Karpas-422 (cell line): ENCODE results near the gene ATP13A5. TPM values are rescaled to one million over a fixed set of nuclear protein-coding genes. Genes with fewer than 3 reads are reported as not detected.

Experiments
- DNase-seq: peaks from one replicate; pipeline ENCODE4 v3.0.0-alpha.2; 2015
- H2AFZ ChIP-seq: fragments of 200-600 bp; sonication (generic); 2 replicates; pipeline ENCODE4 v1.6.1; 2014; ENCODE audit warnings: antibody characterized with exemption, low read length, mixed read lengths
- H3K27ac ChIP-seq: fragments of 200-600 bp; sonication (generic); 2 replicates; pipeline ENCODE4 v1.5.1; 2014; ENCODE audit warnings: mild to moderate bottlenecking, low read length, moderate library complexity
- H3K27me3 ChIP-seq: fragments of 200-600 bp; sonication (generic); 2 replicates; pipeline ENCODE4 v1.6.1; 2014; ENCODE audit warnings: low read length, mixed read lengths
- H3K36me3 ChIP-seq: fragments of 200-600 bp; sonication (generic); 2 replicates; pipeline ENCODE4 v1.6.1; 2014; ENCODE audit warnings: low read length, mixed read lengths; ENCODE audit not compliant: insufficient read depth
- H3K4me1 ChIP-seq: fragments of 200-600 bp; sonication (generic); 2 replicates; pipeline ENCODE4 v1.6.1; 2014; ENCODE audit warnings: mild to moderate bottlenecking, low read length, mixed read lengths
- H3K4me2 ChIP-seq: fragments of 200-600 bp; sonication (generic); 2 replicates; pipeline ENCODE4 v1.6.1; 2014; ENCODE audit warnings: low read length, low read depth, mild to moderate bottlenecking; ENCODE audit not compliant: poor library complexity, severe bottlenecking
- H3K4me3 ChIP-seq: fragments of 200-600 bp; sonication (generic); 2 replicates; pipeline ENCODE4 v1.5.1; 2014; ENCODE audit warnings: mild to moderate bottlenecking, antibody characterized with exemption, low read length, mixed read lengths
- H3K79me2 ChIP-seq: fragments of 200-600 bp; sonication (generic); 2 replicates; pipeline ENCODE4 v1.6.1; 2014; ENCODE audit warnings: mild to moderate bottlenecking, low read length, mixed read lengths
- H3K9ac ChIP-seq: fragments of 200-600 bp; sonication (generic); 2 replicates; pipeline ENCODE4 v1.6.0; 2014; ENCODE audit warnings: low read length
- H3K9me2 ChIP-seq: fragments of 200-600 bp; sonication (generic), shearing (Covaris generic); replicated peaks from 2 replicates; pipeline ENCODE4 v1.6.0; 2014; ENCODE audit warnings: mild to moderate bottlenecking, low read length, moderate library complexity; ENCODE audit not compliant: insufficient read depth
- H3K9me3 ChIP-seq: fragments of 300-700, 200-600 bp; sonication (generic); 2 replicates; pipeline ENCODE4 v1.6.1; 2014; ENCODE audit warnings: low read length, mixed read lengths
- H4K20me1 ChIP-seq: fragments of 200-600 bp; sonication (generic); 2 replicates; pipeline ENCODE4 v1.6.1; 2014; ENCODE audit warnings: mild to moderate bottlenecking, antibody characterized with exemption, low read length, low read depth; ENCODE audit not compliant: insufficient read depth
- total RNA-seq: library from RNA; depleted of rRNA; stranded (reverse); fragments of >200 nt; shearing (Covaris generic); gene quantifications from 2 replicates; pipeline ENCODE4 v1.2.3, GENCODE V29; 2014; ENCODE audit warnings: low replicate concordance

Gene ATP13A5
- total RNA-seq, 1 experiment from 2014 or later, result not detected

- Histone ChIP-seq H4K20me1 (no peaks in the 10 kb centered on the region), H3K27ac (no peak overlapping the region), H3K4me2 (no peak overlapping the region), H3K9me3 (no peaks in the 10 kb centered on the region), H3K27me3 (no peaks in the 10 kb centered on the region), H2AFZ (no peak overlapping the region), H3K36me3 (no peaks in the 10 kb centered on the region), H3K79me2 (no peaks in the 10 kb centered on the region), H3K4me3 (no peak overlapping the region), H3K9me2 (no peaks in the 10 kb centered on the region), H3K4me1 (peaks cover 5% of the 10 kb centered on the region), H3K9ac (no peak overlapping the region)
- no peak for DNase-seq
Observed at GRCh38 chr3:193269343-193270028, 109.1 kb downstream of the ATP13A5 start.

GRCh38 chr3:193262707-193263106 is 115.8 kb downstream of the ATP13A5 start:
- H3K79me2 ChIP-seq, result no peaks in the 10 kb centered on the region
- no peak for DNase-seq
- no peaks in the 10 kb centered on the region for H3K27me3 ChIP-seq
- no peak overlapping the region for H3K4me3 ChIP-seq
- H3K9ac ChIP-seq, result no peak overlapping the region
- no peaks in the 10 kb centered on the region for H4K20me1 ChIP-seq
- H3K27ac ChIP-seq, result no peak overlapping the region
- H3K9me3 ChIP-seq, result no peaks in the 10 kb centered on the region
- H3K9me2 ChIP-seq, result no peaks in the 10 kb centered on the region
- no peak overlapping the region for H3K4me2 ChIP-seq
- H2AFZ ChIP-seq, result no peak overlapping the region
- H3K4me1 ChIP-seq, result no peaks in the 10 kb centered on the region
- no peaks in the 10 kb centered on the region for H3K36me3 ChIP-seq

- DNase-seq, result no peak
- H3K27ac ChIP-seq, result no peak overlapping the region
- H3K36me3 ChIP-seq, result no peaks in the 10 kb centered on the region
Observed at GRCh38 chr3:193261970-193262369, 116.6 kb downstream of the ATP13A5 start.

GRCh38 chr3:193253986-193254660 is 124.4 kb downstream of the ATP13A5 start:
- Histone ChIP-seq H3K4me2 (no peak overlapping the region), H2AFZ (no peak overlapping the region), H4K20me1 (no peaks in the 10 kb centered on the region), H3K4me3 (no peak overlapping the region), H3K79me2 (no peaks in the 10 kb centered on the region), H3K9ac (no peak overlapping the region), H3K9me2 (no peaks in the 10 kb centered on the region), H3K27ac (no peak overlapping the region), H3K4me1 (no peaks in the 10 kb centered on the region), H3K27me3 (peaks cover 4% of the 10 kb centered on the region; the same call in 1 of the 2 replicates), H3K36me3 (no peaks in the 10 kb centered on the region), H3K9me3 (peaks cover 4% of the 10 kb centered on the region)
- no peak for DNase-seq

More at GRCh38 chr3:193261970-193262369, 116.6 kb downstream of the ATP13A5 start:
- H3K9me3 ChIP-seq, result no peaks in the 10 kb centered on the region
- H3K4me3 ChIP-seq, result no peak overlapping the region
- H3K4me1 ChIP-seq, result no peaks in the 10 kb centered on the region
- no peaks in the 10 kb centered on the region for H3K79me2 ChIP-seq
- H3K9me2 ChIP-seq, result no peaks in the 10 kb centered on the region
- H3K27me3 ChIP-seq, result no peaks in the 10 kb centered on the region
- no peak overlapping the region for H3K9ac ChIP-seq
- no peak overlapping the region for H2AFZ ChIP-seq
- no peak overlapping the region for H3K4me2 ChIP-seq
- H4K20me1 ChIP-seq, result no peaks in the 10 kb centered on the region

- Histone ChIP-seq H3K4me1 (no peaks in the 10 kb centered on the region), H4K20me1 (no peaks in the 10 kb centered on the region), H2AFZ (no peak overlapping the region), H3K9ac (no peak overlapping the region), H3K9me2 (no peaks in the 10 kb centered on the region), H3K9me3 (peaks cover 9% of the 10 kb centered on the region), H3K4me2 (no peak overlapping the region), H3K27ac (no peak overlapping the region), H3K36me3 (no peaks in the 10 kb centered on the region), H3K27me3 (0 out of 2 replicates have a peak, but pooled peaks cover 7% of the 10 kb centered on the region), H3K4me3 (no peak overlapping the region), H3K79me2 (no peaks in the 10 kb centered on the region)
- DNase-seq, result no peak
Observed at GRCh38 chr3:193250492-193250891, 128.1 kb downstream of the ATP13A5 start.

GRCh38 chr3:193248848-193249468 is 129.6 kb downstream of the ATP13A5 start:
- Histone ChIP-seq H3K27me3 (0 out of 2 replicates have a peak, but pooled peaks cover 7% of the 10 kb centered on the region), H3K9me2 (no peaks in the 10 kb centered on the region), H3K4me3 (no peak overlapping the region), H3K4me2 (no peak overlapping the region), H3K36me3 (no peaks in the 10 kb centered on the region), H3K79me2 (no peaks in the 10 kb centered on the region), H3K27ac (no peak overlapping the region), H3K4me1 (no peaks in the 10 kb centered on the region), H3K9me3 (peaks cover 9% of the 10 kb centered on the region), H4K20me1 (no peaks in the 10 kb centered on the region), H2AFZ (no peak overlapping the region), H3K9ac (no peak overlapping the region)
- no peak for DNase-seq

- H4K20me1 ChIP-seq, result no peaks in the 10 kb centered on the region
- no peaks in the 10 kb centered on the region for H3K9me3 ChIP-seq
- H3K36me3 ChIP-seq, result no peaks in the 10 kb centered on the region
- H2AFZ ChIP-seq, result no peak overlapping the region
- H3K9ac ChIP-seq, result no peak overlapping the region
- no peak for DNase-seq
- H3K27me3 ChIP-seq, result no peaks in the 10 kb centered on the region
- no peak overlapping the region for H3K4me3 ChIP-seq
- no peak overlapping the region for H3K4me2 ChIP-seq
- H3K79me2 ChIP-seq, result no peaks in the 10 kb centered on the region
- H3K27ac ChIP-seq, result no peak overlapping the region
- no peaks in the 10 kb centered on the region for H3K9me2 ChIP-seq
- no peaks in the 10 kb centered on the region for H3K4me1 ChIP-seq
Observed at GRCh38 chr3:193243571-193243970, 135.0 kb downstream of the ATP13A5 start.

GRCh38 chr3:193241716-193242115 is 136.8 kb downstream of the ATP13A5 start:
- Histone ChIP-seq H3K4me3 (no peak overlapping the region), H2AFZ (no peak overlapping the region), H4K20me1 (no peaks in the 10 kb centered on the region), H3K4me2 (no peak overlapping the region), H3K9me2 (no peaks in the 10 kb centered on the region), H3K9ac (no peak overlapping the region), H3K4me1 (no peaks in the 10 kb centered on the region), H3K79me2 (no peaks in the 10 kb centered on the region), H3K27ac (no peak overlapping the region), H3K9me3 (no peaks in the 10 kb centered on the region), H3K36me3 (no peaks in the 10 kb centered on the region), H3K27me3 (no peaks in the 10 kb centered on the region)
- no peak for DNase-seq
